IPS-18a (cell line): Measurements from ENCODE around the gene ACSM6.

Experiments used
- H3K27ac ChIP-seq: one replicate; pipeline ENCODE4 v1.5.1; 2013; ENCODE audit warnings: low read length
- H3K27me3 ChIP-seq: one replicate; pipeline ENCODE4 v1.6.1; 2013; ENCODE audit warnings: mild to moderate bottlenecking, low read length; ENCODE audit not compliant: control insufficient read depth, insufficient read depth
- H3K36me3 ChIP-seq: one replicate; pipeline ENCODE4 v1.6.1; 2013; ENCODE audit warnings: low read depth, low read length; ENCODE audit not compliant: control insufficient read depth
- H3K4me1 ChIP-seq: one replicate; pipeline ENCODE4 v1.6.1; 2013; ENCODE audit warnings: low read depth, low read length; ENCODE audit not compliant: control insufficient read depth
- H3K4me3 ChIP-seq: one replicate; pipeline ENCODE4 v1.5.1; 2013; ENCODE audit warnings: low read length
- H3K9ac ChIP-seq: one replicate; pipeline ENCODE4 v1.6.1; 2013; ENCODE audit warnings: mild to moderate bottlenecking, low read length, moderate library complexity
- H3K9me3 ChIP-seq: one replicate; pipeline ENCODE4 v1.6.1; 2013; ENCODE audit warnings: low read depth, low read length; ENCODE audit not compliant: control insufficient read depth

The ACSM6 gene, protein sequence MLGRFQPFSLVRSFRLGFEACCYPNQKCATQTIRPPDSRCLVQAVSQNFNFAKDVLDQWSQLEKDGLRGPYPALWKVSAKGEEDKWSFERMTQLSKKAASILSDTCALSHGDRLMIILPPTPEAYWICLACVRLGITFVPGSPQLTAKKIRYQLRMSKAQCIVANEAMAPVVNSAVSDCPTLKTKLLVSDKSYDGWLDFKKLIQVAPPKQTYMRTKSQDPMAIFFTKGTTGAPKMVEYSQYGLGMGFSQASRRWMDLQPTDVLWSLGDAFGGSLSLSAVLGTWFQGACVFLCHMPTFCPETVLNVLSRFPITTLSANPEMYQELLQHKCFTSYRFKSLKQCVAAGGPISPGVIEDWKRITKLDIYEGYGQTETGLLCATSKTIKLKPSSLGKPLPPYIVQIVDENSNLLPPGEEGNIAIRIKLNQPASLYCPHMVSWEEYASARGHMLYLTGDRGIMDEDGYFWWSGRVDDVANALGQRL

GRCh38 chr10:95193944-95194343 lies at the start of gene ACSM6:
ACSM6 (plus strand) TSS chr10:95194238; CDS start chr10:95194486, 248 bp downstream.
- H3K27me3 ChIP-seq: no peaks in the 10 kb centered on the region
- no peaks in the 10 kb centered on the region for H3K9me3 ChIP-seq
- H3K4me1 ChIP-seq: peaks cover 16% of the 10 kb centered on the region
- H3K4me3 ChIP-seq: no peak within 1 kb of the TSS
- H3K9ac ChIP-seq: no peak within 1 kb of the TSS
- H3K36me3 ChIP-seq: no peaks in the 10 kb centered on the region
- no peak within 1 kb of the TSS for H3K27ac ChIP-seq

GRCh38 chr10:95168694-95169093 lies 25.3 kb upstream of the ACSM6 start:
- no peak overlapping the region for H3K27ac ChIP-seq
- H3K9me3 ChIP-seq: no peaks in the 10 kb centered on the region
- no peaks in the 10 kb centered on the region for H3K4me1 ChIP-seq
- no peaks in the 10 kb centered on the region for H3K27me3 ChIP-seq
- no peak overlapping the region for H3K4me3 ChIP-seq
- H3K36me3 ChIP-seq: no peaks in the 10 kb centered on the region
- H3K9ac ChIP-seq: no peak overlapping the region

DNA sequence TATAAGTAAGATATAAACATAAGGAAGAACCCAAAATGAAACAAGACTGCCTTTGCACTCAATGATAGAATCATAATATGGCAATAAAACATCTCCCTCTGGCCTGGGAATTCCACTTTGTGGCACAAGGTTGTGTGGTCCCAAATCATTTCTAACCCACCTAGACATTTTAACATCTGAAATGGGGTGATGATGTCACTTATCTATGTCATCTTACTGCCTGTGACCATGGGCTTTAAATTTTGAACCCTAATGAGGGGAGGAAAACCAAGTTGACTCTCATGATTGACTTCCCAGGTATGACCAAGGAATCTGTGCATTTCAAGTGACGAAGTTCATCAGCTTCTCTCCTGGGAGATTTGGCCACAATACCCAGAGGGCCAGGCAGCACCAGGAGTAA lies 24.5 kb upstream of the ACSM6 start:
- Histone ChIP-seq H3K27me3 (no peaks in the 10 kb centered on the region), H3K4me1 (no peaks in the 10 kb centered on the region), H3K9me3 (no peaks in the 10 kb centered on the region), H3K9ac (no peak overlapping the region), H3K36me3 (no peaks in the 10 kb centered on the region), H3K27ac (no peak overlapping the region), H3K4me3 (no peak overlapping the region)

GRCh38 chr10:95170790-95171189 lies 23.2 kb upstream of the ACSM6 start:
- Histone ChIP-seq H3K27me3 (no peaks in the 10 kb centered on the region), H3K4me3 (no peak overlapping the region), H3K9ac (no peak overlapping the region), H3K36me3 (no peaks in the 10 kb centered on the region), H3K4me1 (no peaks in the 10 kb centered on the region), H3K9me3 (no peaks in the 10 kb centered on the region), H3K27ac (no peak overlapping the region)

DNA sequence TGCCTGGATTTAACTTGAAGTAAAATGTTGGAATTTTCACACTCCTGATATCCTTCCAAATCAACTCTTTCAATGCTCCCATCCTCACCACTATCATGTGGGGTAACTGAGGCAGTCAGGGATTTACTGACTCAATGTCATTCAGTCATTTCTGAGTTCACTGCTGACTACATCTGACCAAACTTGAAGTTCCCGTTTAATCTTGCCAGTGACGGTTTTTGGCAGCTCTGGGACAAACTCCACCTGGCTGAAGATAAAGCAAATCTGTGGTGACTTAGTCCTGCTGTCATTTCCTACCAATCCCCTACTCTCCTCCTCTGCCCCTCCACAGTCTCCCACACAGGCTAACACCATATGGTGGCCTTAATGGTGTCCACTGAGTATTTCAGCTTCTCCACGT lies 22.7 kb upstream of the ACSM6 start:
- Histone ChIP-seq H3K9ac (no peak overlapping the region), H3K27me3 (no peaks in the 10 kb centered on the region), H3K36me3 (no peaks in the 10 kb centered on the region), H3K4me1 (no peaks in the 10 kb centered on the region), H3K4me3 (no peak overlapping the region), H3K27ac (no peak overlapping the region), H3K9me3 (no peaks in the 10 kb centered on the region)

DNA sequence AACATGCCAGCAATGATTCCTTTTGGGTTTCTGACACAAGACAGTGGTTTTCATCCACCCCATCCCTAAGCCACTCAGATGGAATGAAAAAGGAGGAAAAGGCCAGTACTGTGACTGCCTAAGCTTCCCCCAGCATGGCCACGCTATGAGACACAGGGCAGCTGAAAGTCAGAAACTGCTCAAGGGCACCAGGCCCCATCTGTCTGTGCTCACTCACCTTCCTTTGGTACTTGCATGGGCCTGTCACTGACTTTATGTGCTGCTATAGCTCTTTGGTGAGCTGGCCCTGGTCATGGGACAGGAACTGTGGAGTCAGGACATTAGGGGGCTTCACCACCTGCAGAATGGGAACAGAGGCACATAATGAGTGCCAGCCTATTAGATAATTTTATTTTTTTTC lies 21.2 kb upstream of the ACSM6 start:
- Histone ChIP-seq H3K27me3 (no peaks in the 10 kb centered on the region), H3K36me3 (no peaks in the 10 kb centered on the region), H3K9me3 (no peaks in the 10 kb centered on the region), H3K27ac (no peak overlapping the region), H3K4me1 (no peaks in the 10 kb centered on the region), H3K4me3 (no peak overlapping the region), H3K9ac (no peak overlapping the region)

- Histone ChIP-seq H3K27me3 (no peaks in the 10 kb centered on the region), H3K4me1 (no peaks in the 10 kb centered on the region), H3K27ac (no peak overlapping the region), H3K9me3 (no peaks in the 10 kb centered on the region), H3K4me3 (no peak overlapping the region), H3K9ac (no peak overlapping the region), H3K36me3 (no peaks in the 10 kb centered on the region)
Measured at GRCh38 chr10:95176101-95176500, 17.9 kb upstream of the ACSM6 start.

- Histone ChIP-seq H3K36me3 (no peaks in the 10 kb centered on the region), H3K9ac (no peak overlapping the region), H3K27ac (no peak overlapping the region), H3K4me1 (no peaks in the 10 kb centered on the region), H3K4me3 (no peak overlapping the region), H3K27me3 (no peaks in the 10 kb centered on the region), H3K9me3 (no peaks in the 10 kb centered on the region)
Measured at GRCh38 chr10:95177429-95177828, 16.6 kb upstream of the ACSM6 start.

- Histone ChIP-seq H3K9me3 (no peaks in the 10 kb centered on the region), H3K27ac (no peak overlapping the region), H3K27me3 (no peaks in the 10 kb centered on the region), H3K9ac (no peak overlapping the region), H3K36me3 (no peaks in the 10 kb centered on the region), H3K4me3 (no peak overlapping the region), H3K4me1 (no peaks in the 10 kb centered on the region)
Measured at GRCh38 chr10:95178266-95178665, 15.8 kb upstream of the ACSM6 start.

DNA sequence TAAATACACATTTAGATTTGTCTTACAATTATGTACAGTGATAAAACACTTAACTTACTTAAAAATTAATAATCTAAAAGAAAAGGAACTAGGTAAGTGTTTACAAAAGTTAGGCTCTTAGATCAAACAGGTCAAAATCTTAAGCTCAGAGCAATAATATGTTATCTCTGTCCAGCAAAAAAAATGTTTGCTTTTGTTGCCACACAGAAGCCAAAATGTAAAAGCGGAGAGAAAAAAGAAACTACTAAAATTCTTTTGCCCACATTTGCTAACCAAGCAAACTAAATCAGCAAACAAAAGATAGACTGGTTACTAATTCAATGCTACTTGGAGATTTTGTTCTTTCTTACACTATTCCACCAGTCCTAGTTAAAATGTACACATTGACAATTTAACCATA lies 15.2 kb upstream of the ACSM6 start:
- H3K9ac ChIP-seq: no peak overlapping the region
- no peak overlapping the region for H3K27ac ChIP-seq
- peaks cover under 1% of the 10 kb centered on the region for H3K27me3 ChIP-seq
- no peaks in the 10 kb centered on the region for H3K4me1 ChIP-seq
- H3K4me3 ChIP-seq: no peak overlapping the region
- no peaks in the 10 kb centered on the region for H3K9me3 ChIP-seq
- H3K36me3 ChIP-seq: no peaks in the 10 kb centered on the region

GRCh38 chr10:95181726-95182125 lies 12.3 kb upstream of the ACSM6 start:
- Histone ChIP-seq H3K27me3 (peaks cover 3% of the 10 kb centered on the region), H3K4me1 (no peaks in the 10 kb centered on the region), H3K9me3 (no peaks in the 10 kb centered on the region), H3K36me3 (no peaks in the 10 kb centered on the region), H3K27ac (no peak overlapping the region), H3K4me3 (no peak overlapping the region), H3K9ac (no peak overlapping the region)
